CD14-positive monocyte (primary cell): ENCODE data around the gene KIAA0319L. TPM values are rescaled to one million over a fixed set of nuclear protein-coding genes. Genes with fewer than 3 reads are reported as not detected.
A peak's percentile ranks its signal among the peaks of the same experiment; 100 is the strongest.

Source experiments
- DNase-seq, 3 donors: peaks; one replicate each; pipeline ENCODE4 v3.0.0-alpha.2; 2011 to 2022
- H2AFZ ChIP-seq: 2 replicates; pipeline ENCODE4 v1.6.0; 2012; ENCODE audit warnings: mild to moderate bottlenecking, low read depth, low read length, inconsistent platforms; ENCODE audit not compliant: insufficient read depth, poor library complexity, severe bottlenecking
- H3K27ac ChIP-seq, 2 donors: 1 replicate in 1 of 2; 2 replicates in 1 of 2; pipeline ENCODE4 v1.5.1; 2012 to 2013; ENCODE audit warnings: low read length in 2 of 2, control low read depth in 1 of 2, inconsistent platforms in 1 of 2, low read depth in 1 of 2, mild to moderate bottlenecking in 1 of 2
- H3K27me3 ChIP-seq, 2 donors: one replicate each; pipeline versions ENCODE4 v1.6.0 to v1.6.1; 2011 to 2013; ENCODE audit warnings: low read length in 2 of 2; ENCODE audit not compliant: control insufficient read depth in 2 of 2, insufficient read depth in 2 of 2
- H3K36me3 ChIP-seq, 2 donors: replicated peaks in 1 of 2; 1 replicate in 1 of 2; 2 replicates in 1 of 2; pipeline versions ENCODE4 v1.5.1 to v1.6.1; 2012 to 2013; ENCODE audit warnings: low read length in 2 of 2, control low read depth in 1 of 2, inconsistent platforms in 1 of 2, mild to moderate bottlenecking in 1 of 2; ENCODE audit not compliant: insufficient read depth in 2 of 2, control insufficient read depth in 1 of 2
- H3K4me1 ChIP-seq, 2 donors: 1 replicate in 1 of 2; 2 replicates in 1 of 2; pipeline versions ENCODE4 v1.5.1 to v1.6.1; 2012 to 2013; ENCODE audit warnings: low read length in 2 of 2, control low read depth in 1 of 2, inconsistent platforms in 1 of 2, mild to moderate bottlenecking in 1 of 2, moderate library complexity in 1 of 2; ENCODE audit not compliant: insufficient read depth in 2 of 2, control insufficient read depth in 1 of 2
- H3K4me2 ChIP-seq: replicated peaks from 2 replicates; pipeline ENCODE3; 2012; ENCODE audit warnings: low read length, moderate library complexity, mild to moderate bottlenecking; ENCODE audit not compliant: poor library complexity, severe bottlenecking; ENCODE audit errors: extremely low read depth
- H3K4me3 ChIP-seq, 3 experiments: fragments of 200-600 bp in 1 of 3; sonication (generic) in 1 of 3; replicated peaks in 1 of 3; 1 replicate in 2 of 3; 2 replicates in 1 of 3; pipeline ENCODE4 v1.5.1; 2011 to 2013; ENCODE audit warnings: low read length in 3 of 3, mild to moderate bottlenecking in 3 of 3, control low read depth in 2 of 3, low read depth in 2 of 3, inconsistent platforms in 1 of 3, moderate library complexity in 1 of 3
- H3K79me2 ChIP-seq: 2 replicates; pipeline ENCODE4 v1.6.0; 2012; ENCODE audit warnings: mild to moderate bottlenecking, control low read depth, inconsistent platforms, low read length, moderate library complexity; ENCODE audit not compliant: insufficient read depth
- H3K9ac ChIP-seq: 2 replicates; pipeline ENCODE4 v1.6.0; 2017; ENCODE audit warnings: low read length, mild to moderate bottlenecking; ENCODE audit not compliant: insufficient read depth, poor library complexity, severe bottlenecking
- H3K9me3 ChIP-seq, 2 donors: replicated peaks in 1 of 2; 1 replicate in 1 of 2; 2 replicates in 1 of 2; pipeline versions ENCODE4 v1.5.1 to v1.6.1; 2012 to 2013; ENCODE audit warnings: low read length in 2 of 2, control low read depth in 1 of 2; ENCODE audit not compliant: control insufficient read depth in 1 of 2, insufficient read depth in 1 of 2
- H4K20me1 ChIP-seq: 2 replicates; pipeline ENCODE4 v1.6.0; 2012; ENCODE audit warnings: mild to moderate bottlenecking, low read length, control low read depth, moderate library complexity; ENCODE audit not compliant: insufficient read depth
- H3K27ac Mint-ChIP-seq, 7 donors: one replicate each; pipeline ENCODE4 v1.8.0; 2020; ENCODE audit warnings: mild to moderate bottlenecking in 7 of 7, mixed read lengths in 7 of 7, moderate library complexity in 6 of 7, inconsistent platforms in 2 of 7
- H3K27me3 Mint-ChIP-seq, 3 donors: one replicate each; pipeline ENCODE4 v1.8.0; 2021 to 2022; ENCODE audit warnings: low read depth in 3 of 3, mild to moderate bottlenecking in 3 of 3, mixed read lengths in 3 of 3, moderate library complexity in 3 of 3, inconsistent platforms in 1 of 3
- H3K36me3 Mint-ChIP-seq, 2 donors: one replicate each; pipeline ENCODE4 v1.8.0; 2020; ENCODE audit warnings: mixed read lengths in 2 of 2, inconsistent platforms in 1 of 2, mild to moderate bottlenecking in 1 of 2
- H3K4me1 Mint-ChIP-seq: one replicate; pipeline ENCODE4 v1.8.0; 2020; ENCODE audit warnings: mild to moderate bottlenecking, mixed read lengths
- H3K4me3 Mint-ChIP-seq, 2 donors: one replicate each; pipeline ENCODE4 v1.8.0; 2020; ENCODE audit warnings: mild to moderate bottlenecking in 2 of 2, mixed read lengths in 2 of 2, moderate library complexity in 1 of 2
- H3K9me3 Mint-ChIP-seq, 7 donors: one replicate each; pipeline ENCODE4 v1.8.0; 2020 to 2022; ENCODE audit warnings: mixed read lengths in 7 of 7, mild to moderate bottlenecking in 6 of 7, moderate library complexity in 6 of 7, inconsistent platforms in 2 of 7
- WGBS: methylation state at CpG from one replicate; pipeline ENCODE4 v1.1.5; 2013; ENCODE audit warnings: missing lambda C conversion rate; ENCODE audit not compliant: insufficient coverage; 5-methylcytosine and 5-hydroxymethylcytosine counted together
- intact Hi-C, 2 donors: fragments of 100-400 bp; cut with micrococcal nuclease; formaldehyde crosslinking; loops; one replicate each; pipeline versions ENCODE4 v1.15.0 to v1.15.1; 2023
- polyA plus RNA-seq, 3 donors: library from polyadenylated mRNA; depleted of rRNA in 1 of 3; unstranded in 2 of 3; stranded (reverse) in 1 of 3; fragments of 300-500 nt in 2 of 3; fragments of >200 nt in 1 of 3; fragmentation: Illumina TruSeq in 2 of 3; gene quantifications; 1 replicate in 2 of 3; 2 replicates in 1 of 3; pipeline ENCODE4 v1.2.3, GENCODE V29; 2012 to 2021
- TF ChIP-seq, protein P1 (sequence below): fragments of 200-600 bp; IDR thresholded peaks from one replicate; pipeline ENCODE4 v1.8.0; 2022; ENCODE audit warnings: antibody characterized with exemption, mild to moderate bottlenecking

Gene KIAA0319L
- polyA plus RNA-seq, 3 donors: 20.6 to 75.3 (median 28.6) TPM

- no peak overlapping the region for H3K4me2 ChIP-seq
- Mint-ChIP-seq H3K4me3 (peak overlapping the region in 1 of 2 donors; percentile 28), H3K9me3 (peaks cover 0 to 13% (median 7%) of the 10 kb centered on the region in 7 donors), H3K27ac (peak overlapping the region in 4 of 7 donors; percentile 68 to 74 (median 70)), H3K27me3 (peaks cover 0 to 2% (median 0%) of the 10 kb centered on the region in 3 donors), H3K36me3 (peaks cover 33 to 54% of the 10 kb centered on the region in 2 donors), H3K4me1 (peaks cover 24% of the 10 kb centered on the region)
- DNase-seq: no peak
- no peak overlapping the region for H3K4me3 ChIP-seq
- TF ChIP-seq, protein P1, sequence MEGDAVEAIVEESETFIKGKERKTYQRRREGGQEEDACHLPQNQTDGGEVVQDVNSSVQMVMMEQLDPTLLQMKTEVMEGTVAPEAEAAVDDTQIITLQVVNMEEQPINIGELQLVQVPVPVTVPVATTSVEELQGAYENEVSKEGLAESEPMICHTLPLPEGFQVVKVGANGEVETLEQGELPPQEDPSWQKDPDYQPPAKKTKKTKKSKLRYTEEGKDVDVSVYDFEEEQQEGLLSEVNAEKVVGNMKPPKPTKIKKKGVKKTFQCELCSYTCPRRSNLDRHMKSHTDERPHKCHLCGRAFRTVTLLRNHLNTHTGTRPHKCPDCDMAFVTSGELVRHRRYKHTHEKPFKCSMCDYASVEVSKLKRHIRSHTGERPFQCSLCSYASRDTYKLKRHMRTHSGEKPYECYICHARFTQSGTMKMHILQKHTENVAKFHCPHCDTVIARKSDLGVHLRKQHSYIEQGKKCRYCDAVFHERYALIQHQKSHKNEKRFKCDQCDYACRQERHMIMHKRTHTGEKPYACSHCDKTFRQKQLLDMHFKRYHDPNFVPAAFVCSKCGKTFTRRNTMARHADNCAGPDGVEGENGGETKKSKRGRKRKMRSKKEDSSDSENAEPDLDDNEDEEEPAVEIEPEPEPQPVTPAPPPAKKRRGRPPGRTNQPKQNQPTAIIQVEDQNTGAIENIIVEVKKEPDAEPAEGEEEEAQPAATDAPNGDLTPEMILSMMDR: no peak
- WGBS: no CpG with 5 or more reads among the region's 6 CpGs
- H3K9me3 ChIP-seq: peaks cover 0 to 4% of the 10 kb centered on the region in 2 donors
- H3K27me3 ChIP-seq: no peaks in the 10 kb centered on the region
- H3K79me2 ChIP-seq: no peaks in the 10 kb centered on the region
- intact Hi-C loops: no loop called here
- peaks cover 0 to 7% of the 10 kb centered on the region in 2 donors for H3K4me1 ChIP-seq
- no peak overlapping the region for H2AFZ ChIP-seq
- H3K9ac ChIP-seq: no peak overlapping the region
- no peaks in the 10 kb centered on the region for H4K20me1 ChIP-seq
- H3K27ac ChIP-seq: peak overlapping the region in 1 of 2 donors; percentile 72
- H3K36me3 ChIP-seq: peaks cover 7 to 57% of the 10 kb centered on the region in 2 donors
Measured at GRCh38 chr1:35386959-35387358, 170.2 kb downstream of the KIAA0319L start.

- H3K36me3 Mint-ChIP-seq: peaks cover 37 to 59% of the 10 kb centered on the region in 2 donors
- Histone ChIP-seq H3K9ac (no peak overlapping the region), H3K27ac (peak overlapping the region in 1 of 2 donors; percentile 43), H3K4me3 (no peak overlapping the region), H4K20me1 (no peaks in the 10 kb centered on the region), H3K79me2 (no peaks in the 10 kb centered on the region), H2AFZ (no peak overlapping the region), H3K4me1 (peaks cover 0 to 7% of the 10 kb centered on the region in 2 donors), H3K4me2 (no peak overlapping the region), H3K36me3 (peaks cover 7 to 60% of the 10 kb centered on the region in 2 donors), H3K27me3 (no peaks in the 10 kb centered on the region), H3K9me3 (peaks cover 0 to 4% of the 10 kb centered on the region in 2 donors)
- no peak overlapping the region for H3K4me3 Mint-ChIP-seq
- peaks cover 0 to 13% (median 7%) of the 10 kb centered on the region in 7 donors for H3K9me3 Mint-ChIP-seq
- H3K27me3 Mint-ChIP-seq: peaks cover 0 to 2% (median 0%) of the 10 kb centered on the region in 3 donors
- no CpG with 5 or more reads among the region's 7 CpGs for WGBS
- no peak for DNase-seq
- intact Hi-C loops: no loop called here
- TF ChIP-seq, protein P1: no peak
- peak overlapping the region in 4 of 7 donors; percentile 26 to 65 (median 62) for H3K27ac Mint-ChIP-seq
- H3K4me1 Mint-ChIP-seq: peaks cover 24% of the 10 kb centered on the region
Measured at GRCh38 chr1:35386290-35386689, 170.9 kb downstream of the KIAA0319L start.

Other genes with a start within 250 kb of the KIAA0319L start
- 1 to 10 TPM; 5.0 to 7.9 (median 7.0) TPM for gene NCDN, start 396 bp upstream of the KIAA0319L start, polyA plus RNA-seq
- gene TFAP2E, start 15.9 kb upstream of the KIAA0319L start, polyA plus RNA-seq: 1 to 10 TPM in 2 of 3 donors, under 1 TPM in 1; 0.77 to 4.5 (median 1.5) TPM
- 10 to 100 TPM; 27.9 to 84.1 (median 78.6) TPM for gene PSMB2, start 84.1 kb upstream of the KIAA0319L start, polyA plus RNA-seq
- gene C1orf216, start 161.5 kb upstream of the KIAA0319L start, polyA plus RNA-seq: 10 to 100 TPM in 1 of 3 donors, 1 to 10 TPM in 2; 7.7 to 12.3 (median 8.9) TPM
- under 1 TPM in 2 of 3 donors, not detected in 1; 0.13 to 0.24 TPM for gene CLSPN, start 212.6 kb upstream of the KIAA0319L start, polyA plus RNA-seq